ENCODE measurements around the gene CFL2.

The CFL2 gene

DNA sequence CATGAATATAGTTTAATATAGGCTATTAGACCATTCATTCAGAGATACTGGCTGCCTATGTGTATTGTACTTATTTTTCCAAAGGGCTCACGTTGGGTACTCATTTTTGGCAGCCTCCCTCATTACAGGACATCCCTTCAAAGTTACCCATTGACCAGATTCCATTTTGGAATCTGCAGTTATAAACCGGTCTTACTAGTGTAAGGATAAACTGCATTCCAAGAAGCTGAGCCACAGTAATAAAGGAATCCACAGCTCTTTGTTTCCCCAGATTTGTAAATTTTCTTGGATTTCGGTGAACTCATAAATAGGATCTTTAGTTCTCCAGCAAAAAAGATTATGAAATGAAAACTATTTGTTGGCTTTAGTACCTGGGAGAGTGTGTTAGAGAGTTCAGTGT, 18.9 kb upstream of the CFL2 start:
- no peaks in the 10 kb centered on the region for H3K4me1 ChIP-seq (ENCODE audit: insufficient read depth, low read length, severe bottlenecking)
- no peaks in the 10 kb centered on the region for H3K9me3 ChIP-seq (ENCODE audit: low read length)
- H3K4me2 ChIP-seq (ENCODE audit: low read length) = no peak overlapping the region
- H2AFZ ChIP-seq (ENCODE audit: low read length) = no peak overlapping the region
- H3K36me3 ChIP-seq (ENCODE audit: insufficient read depth, low read length) = no peaks in the 10 kb centered on the region
- no peaks in the 10 kb centered on the region for H3F3A ChIP-seq (ENCODE audit: insufficient read depth, low read length)
- H3K4me3 ChIP-seq (ENCODE audit: low read depth, low read length, poor library complexity, severe bottlenecking) = no peak overlapping the region
- H3K27me3 ChIP-seq (ENCODE audit: insufficient read depth, low read length) = no peaks in the 10 kb centered on the region
- TF ChIP-seq, protein P1, sequence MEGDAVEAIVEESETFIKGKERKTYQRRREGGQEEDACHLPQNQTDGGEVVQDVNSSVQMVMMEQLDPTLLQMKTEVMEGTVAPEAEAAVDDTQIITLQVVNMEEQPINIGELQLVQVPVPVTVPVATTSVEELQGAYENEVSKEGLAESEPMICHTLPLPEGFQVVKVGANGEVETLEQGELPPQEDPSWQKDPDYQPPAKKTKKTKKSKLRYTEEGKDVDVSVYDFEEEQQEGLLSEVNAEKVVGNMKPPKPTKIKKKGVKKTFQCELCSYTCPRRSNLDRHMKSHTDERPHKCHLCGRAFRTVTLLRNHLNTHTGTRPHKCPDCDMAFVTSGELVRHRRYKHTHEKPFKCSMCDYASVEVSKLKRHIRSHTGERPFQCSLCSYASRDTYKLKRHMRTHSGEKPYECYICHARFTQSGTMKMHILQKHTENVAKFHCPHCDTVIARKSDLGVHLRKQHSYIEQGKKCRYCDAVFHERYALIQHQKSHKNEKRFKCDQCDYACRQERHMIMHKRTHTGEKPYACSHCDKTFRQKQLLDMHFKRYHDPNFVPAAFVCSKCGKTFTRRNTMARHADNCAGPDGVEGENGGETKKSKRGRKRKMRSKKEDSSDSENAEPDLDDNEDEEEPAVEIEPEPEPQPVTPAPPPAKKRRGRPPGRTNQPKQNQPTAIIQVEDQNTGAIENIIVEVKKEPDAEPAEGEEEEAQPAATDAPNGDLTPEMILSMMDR (IDR thresholded peaks at IDR 0.05; ENCODE audit: low read length) = no peak
- TF ChIP-seq EZH2 (IDR thresholded peaks at IDR 0.05; ENCODE audit: borderline replicate concordance, low read length) = no peak
- H3K9ac ChIP-seq (ENCODE audit: low read length) = no peak overlapping the region
- no peaks in the 10 kb centered on the region for H3K79me2 ChIP-seq (ENCODE audit: insufficient read depth, low read length)
- no peaks in the 10 kb centered on the region for H3K9me2 ChIP-seq (ENCODE audit: low read depth, low read length)
- no peaks in the 10 kb centered on the region for H4K20me1 ChIP-seq (ENCODE audit: insufficient read depth, low read length)
- no peak overlapping the region for H3K27ac ChIP-seq (ENCODE audit: low read depth, low read length, poor library complexity, severe bottlenecking)

DNA sequence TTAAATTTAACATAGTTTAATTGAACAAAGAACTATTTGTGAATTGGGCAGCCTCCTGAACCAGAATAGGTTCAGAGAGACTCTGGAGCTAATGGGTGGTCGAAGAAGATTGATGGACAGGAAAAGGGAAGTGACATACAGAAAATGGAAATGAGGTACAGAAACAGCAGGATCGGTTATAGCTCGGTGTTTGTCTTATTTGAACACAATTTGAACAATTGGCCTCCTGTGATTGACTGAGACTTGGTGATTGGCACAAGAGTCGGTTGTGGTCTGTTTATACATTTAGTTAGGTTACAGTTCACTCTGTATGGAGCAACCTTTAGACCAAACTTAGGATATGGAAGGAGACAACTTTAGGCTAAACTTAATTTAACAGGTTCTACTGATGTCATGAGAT, 18.4 kb upstream of the CFL2 start:
- H3K36me3 ChIP-seq (ENCODE audit: insufficient read depth, low read length) = no peaks in the 10 kb centered on the region
- H3K4me3 ChIP-seq (ENCODE audit: low read depth, low read length, poor library complexity, severe bottlenecking) = no peak overlapping the region
- H3K9me2 ChIP-seq (ENCODE audit: low read depth, low read length) = no peaks in the 10 kb centered on the region
- no peak for TF ChIP-seq EZH2 (IDR thresholded peaks at IDR 0.05; ENCODE audit: borderline replicate concordance, low read length)
- TF ChIP-seq, protein P1 (IDR thresholded peaks at IDR 0.05; ENCODE audit: low read length) = no peak
- H3K27me3 ChIP-seq (ENCODE audit: insufficient read depth, low read length) = no peaks in the 10 kb centered on the region
- no peaks in the 10 kb centered on the region for H3K9me3 ChIP-seq (ENCODE audit: low read length)
- peak overlapping the region; percentile 7; the same call in 1 of the 2 replicates for H2AFZ ChIP-seq (ENCODE audit: low read length)
- H3K27ac ChIP-seq (ENCODE audit: low read depth, low read length, poor library complexity, severe bottlenecking) = no peak overlapping the region
- H3F3A ChIP-seq (ENCODE audit: insufficient read depth, low read length) = no peaks in the 10 kb centered on the region
- H3K79me2 ChIP-seq (ENCODE audit: insufficient read depth, low read length) = no peaks in the 10 kb centered on the region
- no peak overlapping the region for H3K4me2 ChIP-seq (ENCODE audit: low read length)
- H3K4me1 ChIP-seq (ENCODE audit: insufficient read depth, low read length, severe bottlenecking) = no peaks in the 10 kb centered on the region
- no peak overlapping the region for H3K9ac ChIP-seq (ENCODE audit: low read length)
- no peaks in the 10 kb centered on the region for H4K20me1 ChIP-seq (ENCODE audit: insufficient read depth, low read length)

DNA sequence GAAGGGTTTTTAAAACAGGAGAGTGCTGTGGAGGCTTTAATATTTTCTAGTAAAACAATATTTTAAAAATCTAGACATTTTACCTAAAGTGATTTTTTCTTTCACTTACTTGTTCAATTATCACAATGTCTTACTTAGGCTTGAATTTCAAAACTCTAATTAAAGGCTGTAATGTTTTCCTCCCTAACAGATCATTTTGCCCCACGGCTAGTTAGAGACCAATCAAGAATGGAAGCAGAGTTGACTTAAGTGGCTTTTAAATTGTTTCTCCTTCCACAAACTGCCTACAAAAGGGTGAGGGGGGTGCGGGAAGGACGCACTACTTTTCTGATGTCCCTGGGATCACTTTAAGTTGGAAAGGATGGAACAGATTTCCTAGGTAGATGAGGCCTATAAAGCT, 9.5 kb upstream of the CFL2 start:
- Histone ChIP-seq H3K9ac (ENCODE audit: low read length) (no peak overlapping the region), H3K27ac (ENCODE audit: low read depth, low read length, poor library complexity, severe bottlenecking) (no peak overlapping the region), H3K4me2 (ENCODE audit: low read length) (no peak overlapping the region), H3K79me2 (ENCODE audit: insufficient read depth, low read length) (no peaks in the 10 kb centered on the region), H3K9me3 (ENCODE audit: low read length) (peaks cover 9% of the 10 kb centered on the region; the same call in 1 of the 2 replicates), H4K20me1 (ENCODE audit: insufficient read depth, low read length) (no peaks in the 10 kb centered on the region), H3F3A (ENCODE audit: insufficient read depth, low read length) (no peaks in the 10 kb centered on the region), H3K27me3 (ENCODE audit: insufficient read depth, low read length) (no peaks in the 10 kb centered on the region; the same call in 1 of the 2 replicates), H3K9me2 (ENCODE audit: low read depth, low read length) (no peaks in the 10 kb centered on the region), H2AFZ (ENCODE audit: low read length) (no peak overlapping the region), H3K36me3 (ENCODE audit: insufficient read depth, low read length) (no peaks in the 10 kb centered on the region; the same call in 1 of the 2 replicates), H3K4me3 (ENCODE audit: low read depth, low read length, poor library complexity, severe bottlenecking) (no peak overlapping the region), H3K4me1 (ENCODE audit: insufficient read depth, low read length, severe bottlenecking) (no peaks in the 10 kb centered on the region)
- TF ChIP-seq EZH2 (IDR thresholded peaks at IDR 0.05; ENCODE audit: borderline replicate concordance, low read length) = no peak
- TF ChIP-seq, protein P1 (IDR thresholded peaks at IDR 0.05; ENCODE audit: low read length) = no peak

Data from OCI-LY1 (cell line).